ENCODE measurements around the gene FAP.

The FAP gene

DNA sequence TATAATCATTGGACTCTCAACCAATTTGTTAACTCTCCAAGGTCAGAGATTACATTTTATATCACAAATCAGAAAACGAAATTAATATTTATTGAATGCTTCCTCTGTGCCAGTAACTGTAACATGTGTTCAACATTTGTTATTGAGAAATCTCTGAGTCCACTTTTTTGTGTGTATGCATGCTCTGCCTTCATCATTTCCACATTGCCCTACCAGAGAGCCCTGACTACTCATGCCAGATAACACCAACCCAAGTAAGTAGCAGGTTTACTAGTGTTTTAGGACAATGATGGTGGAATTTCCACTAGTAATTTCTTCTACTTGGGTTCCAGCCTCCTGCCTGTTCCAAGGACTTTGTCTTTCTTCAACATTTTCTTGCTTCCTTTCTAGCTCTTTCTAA is 14.2 kb upstream of the FAP start:
- TF ChIP-seq, protein P1, sequence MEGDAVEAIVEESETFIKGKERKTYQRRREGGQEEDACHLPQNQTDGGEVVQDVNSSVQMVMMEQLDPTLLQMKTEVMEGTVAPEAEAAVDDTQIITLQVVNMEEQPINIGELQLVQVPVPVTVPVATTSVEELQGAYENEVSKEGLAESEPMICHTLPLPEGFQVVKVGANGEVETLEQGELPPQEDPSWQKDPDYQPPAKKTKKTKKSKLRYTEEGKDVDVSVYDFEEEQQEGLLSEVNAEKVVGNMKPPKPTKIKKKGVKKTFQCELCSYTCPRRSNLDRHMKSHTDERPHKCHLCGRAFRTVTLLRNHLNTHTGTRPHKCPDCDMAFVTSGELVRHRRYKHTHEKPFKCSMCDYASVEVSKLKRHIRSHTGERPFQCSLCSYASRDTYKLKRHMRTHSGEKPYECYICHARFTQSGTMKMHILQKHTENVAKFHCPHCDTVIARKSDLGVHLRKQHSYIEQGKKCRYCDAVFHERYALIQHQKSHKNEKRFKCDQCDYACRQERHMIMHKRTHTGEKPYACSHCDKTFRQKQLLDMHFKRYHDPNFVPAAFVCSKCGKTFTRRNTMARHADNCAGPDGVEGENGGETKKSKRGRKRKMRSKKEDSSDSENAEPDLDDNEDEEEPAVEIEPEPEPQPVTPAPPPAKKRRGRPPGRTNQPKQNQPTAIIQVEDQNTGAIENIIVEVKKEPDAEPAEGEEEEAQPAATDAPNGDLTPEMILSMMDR (conservative IDR thresholded peaks at IDR 0.05; ENCODE audit: control insufficient read depth, insufficient read depth, low read depth, low read length): no peak
- peak; percentile 78 for DNase-seq (ENCODE audit: low read depth)
- H3K4me3 ChIP-seq (ENCODE audit: control insufficient read depth, low read depth, low read length): no peak overlapping the region

- peak; percentile 72 for DNase-seq (ENCODE audit: low read depth)
- TF ChIP-seq, protein P1 (conservative IDR thresholded peaks at IDR 0.05; ENCODE audit: control insufficient read depth, insufficient read depth, low read depth, low read length): no peak
- H3K4me3 ChIP-seq (ENCODE audit: control insufficient read depth, low read depth, low read length): no peak overlapping the region
These were observed 13.3 kb upstream of the FAP start for GRCh38 chr2:162256591-162256991.

- DNase-seq (ENCODE audit: low read depth): no peak
- no peak overlapping the region for H3K4me3 ChIP-seq (ENCODE audit: control insufficient read depth, low read depth, low read length)
- TF ChIP-seq, protein P1 (conservative IDR thresholded peaks at IDR 0.05; ENCODE audit: control insufficient read depth, insufficient read depth, low read depth, low read length): no peak
These were observed 11.1 kb upstream of the FAP start for GRCh38 chr2:162254236-162254871.

DNA sequence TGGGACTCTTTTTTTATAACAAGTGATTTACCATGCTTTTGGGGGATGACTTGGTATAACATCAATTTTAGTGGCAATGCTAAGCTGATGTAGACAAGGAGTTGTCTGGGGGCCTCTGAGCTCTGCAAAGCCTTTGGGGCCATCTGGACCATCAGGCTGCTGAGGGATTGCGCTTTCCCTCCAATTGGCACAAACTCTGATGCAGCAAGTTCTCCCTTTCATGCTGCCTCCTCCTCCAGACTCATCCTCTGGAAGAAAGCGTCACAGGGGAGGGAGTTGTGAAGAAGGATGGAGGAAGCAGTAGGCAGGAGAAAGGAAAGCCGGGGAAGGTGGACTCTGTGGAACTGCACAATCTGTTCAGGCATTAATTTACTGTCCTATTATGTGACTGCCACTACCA is 10.2 kb upstream of the FAP start:
- DNase-seq (ENCODE audit: low read depth): no peak
- H3K4me3 ChIP-seq (ENCODE audit: control insufficient read depth, low read depth, low read length): no peak overlapping the region
- TF ChIP-seq, protein P1 (conservative IDR thresholded peaks at IDR 0.05; ENCODE audit: control insufficient read depth, insufficient read depth, low read depth, low read length): no peak

DNA sequence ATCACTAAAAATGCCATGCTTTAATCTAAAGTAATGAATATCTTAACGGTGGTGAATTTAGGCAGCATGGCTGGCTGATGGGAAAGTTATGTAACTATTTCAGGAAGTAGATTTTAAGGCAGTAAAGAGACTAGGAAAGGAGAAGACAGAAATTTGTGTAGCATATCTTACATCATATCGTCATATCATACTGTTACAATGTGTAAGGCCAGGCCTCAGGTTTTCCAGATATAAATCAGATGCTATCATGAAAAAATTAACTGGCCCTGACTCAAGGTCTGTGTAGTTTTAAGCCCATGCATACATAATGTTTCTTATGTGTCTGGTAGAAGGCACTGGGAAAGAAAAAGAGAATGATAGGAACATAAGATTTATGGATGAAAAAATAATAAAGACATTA is 8.9 kb upstream of the FAP start:
- DNase-seq (ENCODE audit: low read depth): no peak
- TF ChIP-seq, protein P1 (conservative IDR thresholded peaks at IDR 0.05; ENCODE audit: control insufficient read depth, insufficient read depth, low read depth, low read length): no peak
- H3K4me3 ChIP-seq (ENCODE audit: control insufficient read depth, low read depth, low read length): no peak overlapping the region

DNA sequence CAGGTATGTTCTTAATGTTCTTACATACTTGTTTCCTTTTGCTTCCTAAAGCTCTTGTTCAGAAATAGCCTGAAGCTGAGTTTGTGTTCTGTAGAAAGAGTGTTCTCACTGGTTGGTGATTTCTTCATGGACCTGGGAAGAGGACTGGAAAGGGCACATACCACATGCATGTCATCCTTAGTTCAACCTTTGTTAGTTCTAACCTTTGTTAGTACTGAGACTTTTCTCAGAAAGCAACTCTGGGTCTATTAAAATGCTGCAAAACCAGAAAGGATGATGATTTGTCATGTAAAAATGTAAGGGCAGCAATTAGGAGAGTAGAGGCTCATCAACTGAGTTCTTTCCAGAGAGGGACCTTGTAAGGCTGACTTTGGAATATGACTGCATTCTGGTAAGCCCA is 2.5 kb upstream of the FAP start:
- DNase-seq (ENCODE audit: low read depth): peak; percentile 81
- TF ChIP-seq, protein P1 (conservative IDR thresholded peaks at IDR 0.05; ENCODE audit: control insufficient read depth, insufficient read depth, low read depth, low read length): no peak
- no peak overlapping the region for H3K4me3 ChIP-seq (ENCODE audit: control insufficient read depth, low read depth, low read length)

DNA sequence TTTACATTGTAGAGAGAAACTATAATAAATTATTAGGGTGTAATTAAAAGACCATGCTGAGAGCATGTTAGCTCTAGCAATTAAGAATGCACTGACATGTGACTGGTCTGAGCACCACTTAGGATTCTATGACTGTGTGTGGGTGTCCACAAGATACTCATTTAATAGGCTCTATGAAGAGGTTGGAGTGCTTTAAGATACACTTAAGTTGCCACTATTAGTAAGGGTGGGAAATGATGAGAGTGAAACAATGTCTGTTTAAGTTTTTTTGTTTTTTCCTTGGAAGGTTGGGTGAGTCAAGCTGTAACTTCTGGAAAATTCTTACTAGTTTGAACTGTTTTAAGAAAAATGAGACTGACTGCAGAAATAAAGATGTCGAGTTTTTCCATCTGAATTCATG is 1.8 kb upstream of the FAP start:
- TF ChIP-seq, protein P1 (conservative IDR thresholded peaks at IDR 0.05; ENCODE audit: control insufficient read depth, insufficient read depth, low read depth, low read length): no peak
- H3K4me3 ChIP-seq (ENCODE audit: control insufficient read depth, low read depth, low read length): no peak overlapping the region
- DNase-seq (ENCODE audit: low read depth): peak; percentile 38
